GM06990 (cell line): Measurements from ENCODE around the gene PPP1R12B.
"Not testable (repeated sequence)": the region's sequence is repeated elsewhere in the genome, so short reads cannot be mapped to it uniquely, and the experiment has no call there.

Experiments used
- DNase-seq: peaks from one replicate; pipeline ENCODE4 v3.0.0-alpha.2; 2011; ENCODE audit not compliant: insufficient read length; ENCODE audit errors: extremely low read depth
- H3K27me3 ChIP-seq: replicated peaks from 2 replicates; pipeline ENCODE4 v1.6.0; 2011; ENCODE audit warnings: low read length; ENCODE audit not compliant: control insufficient read depth, insufficient read depth
- H3K36me3 ChIP-seq: 2 replicates; pipeline ENCODE4 v1.5.1; 2011; ENCODE audit warnings: low read length; ENCODE audit not compliant: control insufficient read depth, insufficient read depth
- H3K4me3 ChIP-seq: replicated peaks from 2 replicates; pipeline ENCODE4 v1.5.1; 2011; ENCODE audit warnings: low read depth, mild to moderate bottlenecking, control low read depth, low read length
- CTCF ChIP-seq: IDR thresholded peaks from 2 replicates; pipeline ENCODE4 v1.5.1; 2011; ENCODE audit warnings: low read length, control low read depth, mild to moderate bottlenecking, inconsistent platforms; ENCODE audit not compliant: insufficient read depth, poor library complexity, severe bottlenecking

The PPP1R12B gene

DNA sequence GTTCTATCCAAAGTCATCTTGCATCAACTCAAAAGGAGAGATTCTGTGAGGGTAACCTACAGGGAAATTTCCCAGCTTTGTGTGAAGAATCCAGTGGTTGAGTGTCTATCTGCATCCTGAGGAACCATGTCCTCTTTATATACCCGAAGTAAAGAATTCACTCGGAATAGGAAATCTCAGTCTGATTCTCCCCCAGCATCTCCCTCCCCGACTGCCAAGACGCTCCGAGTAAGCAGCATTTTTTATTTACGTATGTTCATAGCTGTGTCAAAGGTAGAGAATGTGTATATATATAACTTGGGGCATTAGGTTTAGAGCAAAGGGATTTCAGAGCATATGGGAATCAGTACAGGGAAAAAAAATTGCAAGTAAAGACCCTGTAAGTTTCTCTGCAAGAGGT is 191.5 kb downstream of the PPP1R12B start:
- Histone ChIP-seq H3K27me3 (no peaks in the 10 kb centered on the region), H3K36me3 (no peaks in the 10 kb centered on the region), H3K4me3 (no peak overlapping the region)
- no peak for DNase-seq
- no peak for TF ChIP-seq CTCF

DNA sequence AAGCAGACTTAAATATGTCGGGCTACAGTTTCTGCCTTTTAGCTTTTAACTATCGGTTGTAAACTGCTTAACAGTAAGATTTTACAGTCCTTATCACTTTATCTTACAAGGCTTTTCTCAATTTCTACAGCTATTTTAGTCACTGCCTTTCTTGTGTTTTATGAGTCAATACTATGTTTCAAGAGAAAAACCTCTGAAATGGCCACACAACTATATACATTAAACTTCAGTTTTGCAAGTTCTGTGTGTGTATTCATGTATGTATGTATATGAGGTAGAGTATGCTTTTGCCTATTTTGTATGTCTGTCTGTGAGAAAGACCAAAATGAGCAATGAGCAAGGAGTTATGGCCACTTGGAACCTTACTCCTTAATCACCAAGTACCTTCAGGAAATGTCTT is 191.9 kb downstream of the PPP1R12B start:
- Histone ChIP-seq H3K36me3 (no peaks in the 10 kb centered on the region), H3K4me3 (no peak overlapping the region), H3K27me3 (no peaks in the 10 kb centered on the region)
- TF ChIP-seq CTCF = no peak
- DNase-seq = no peak

- not testable (repeated sequence) for H3K4me3 ChIP-seq, DNase-seq, H3K36me3 ChIP-seq, H3K27me3 ChIP-seq
Observed at GRCh38 chr1:202540858-202541257, 192.4 kb downstream of the PPP1R12B start.

- not testable (repeated sequence) for H3K36me3 ChIP-seq, H3K27me3 ChIP-seq, DNase-seq, H3K4me3 ChIP-seq
Observed at GRCh38 chr1:202542415-202542814, 193.9 kb downstream of the PPP1R12B start.

GRCh38 chr1:202543537-202543936 is 195.0 kb downstream of the PPP1R12B start:
- H3K27me3 ChIP-seq, DNase-seq, H3K4me3 ChIP-seq, H3K36me3 ChIP-seq: not testable (repeated sequence)

DNA sequence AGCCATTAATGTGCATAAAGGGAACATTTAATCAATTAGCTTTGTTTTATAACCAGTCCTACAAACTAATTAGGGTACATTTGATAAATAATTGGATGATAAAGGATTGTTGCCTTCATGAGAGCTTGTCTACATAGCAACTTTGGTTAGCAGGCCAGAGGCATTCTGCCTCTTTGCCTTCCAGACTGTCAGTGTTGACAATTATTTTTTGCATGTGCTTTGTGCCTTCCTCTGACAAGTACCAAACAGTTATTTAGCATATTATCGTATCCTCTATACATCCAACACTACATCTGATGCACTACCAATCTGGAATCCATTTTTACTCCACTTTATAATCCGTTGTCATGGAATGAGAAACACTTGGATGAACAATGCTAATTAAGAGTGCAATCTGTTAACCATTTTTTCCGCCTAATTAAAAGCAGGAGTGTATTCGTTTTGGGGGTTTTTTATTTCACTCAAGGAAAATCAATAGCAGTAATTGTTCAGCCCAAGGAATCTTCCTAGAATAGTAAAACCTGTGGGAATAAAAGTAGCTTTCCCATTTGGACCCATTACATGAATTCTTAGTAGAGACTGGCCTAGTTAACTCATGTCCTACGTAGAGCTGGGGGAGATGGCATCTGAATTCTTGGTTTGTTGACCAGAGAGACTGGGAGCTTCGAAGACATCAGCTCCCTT is 196.4 kb downstream of the PPP1R12B start:
- H3K4me3 ChIP-seq, H3K36me3 ChIP-seq, DNase-seq, H3K27me3 ChIP-seq: not testable (repeated sequence)

DNA sequence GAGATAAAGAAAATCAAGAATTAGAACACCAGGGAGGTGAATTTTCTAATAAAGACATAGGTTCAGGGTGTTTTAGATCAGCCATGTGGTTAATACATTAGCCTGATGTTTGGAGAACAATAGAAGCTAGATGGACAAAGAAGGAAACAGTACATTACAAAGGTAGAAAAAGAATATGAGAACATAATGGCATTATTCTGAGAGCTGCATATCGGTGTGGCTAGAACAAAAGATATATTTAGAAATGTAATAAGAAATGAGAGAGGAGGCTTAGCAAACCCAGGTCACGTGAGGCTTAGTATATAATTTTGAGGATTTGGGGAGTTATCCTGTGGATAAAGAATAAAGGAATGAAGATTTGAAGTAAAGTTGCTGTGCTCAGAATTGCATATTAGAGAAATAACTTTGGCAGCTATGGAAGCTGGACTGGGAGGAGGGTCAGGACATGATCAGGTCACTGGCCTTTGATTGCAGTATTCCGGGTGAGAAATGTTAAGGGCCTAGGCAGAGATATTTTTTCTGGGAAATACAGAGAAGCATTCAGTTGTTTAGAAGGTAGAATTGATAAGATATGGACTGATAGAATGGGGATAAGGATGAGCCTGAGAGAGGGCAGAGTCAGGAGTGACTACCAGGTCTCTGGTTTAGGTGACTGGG is 197.3 kb downstream of the PPP1R12B start:
- not testable (repeated sequence) for H3K4me3 ChIP-seq, H3K36me3 ChIP-seq, H3K27me3 ChIP-seq, DNase-seq

- H3K27me3 ChIP-seq, DNase-seq, H3K4me3 ChIP-seq, H3K36me3 ChIP-seq: not testable (repeated sequence)
Observed at GRCh38 chr1:202546377-202546776, 197.9 kb downstream of the PPP1R12B start.

DNA sequence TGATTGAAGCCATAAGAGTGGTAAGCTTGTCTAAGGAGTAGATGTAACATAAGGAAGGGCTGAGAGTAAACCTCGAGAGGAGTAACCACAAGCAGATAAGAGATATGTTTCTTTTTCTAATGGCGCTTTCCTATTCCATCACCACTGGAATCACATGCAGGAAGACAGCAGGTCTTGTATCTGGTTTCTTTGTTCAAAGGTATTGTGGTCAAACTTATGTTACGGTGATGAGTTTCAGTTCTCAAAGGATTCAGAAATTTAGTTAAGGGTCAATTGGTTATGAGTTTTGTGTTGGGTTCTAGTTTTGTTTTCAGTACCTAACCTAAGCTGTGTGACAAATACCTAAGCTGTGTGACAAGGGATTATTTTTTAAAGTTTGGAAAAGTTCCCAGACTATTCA is 198.3 kb downstream of the PPP1R12B start:
- H3K4me3 ChIP-seq, H3K36me3 ChIP-seq, H3K27me3 ChIP-seq: not testable (repeated sequence)
- peak; percentile 11 for DNase-seq
